Measurements from ENCODE around the gene SCNN1B.
"Not testable (repeated sequence)": the region's sequence is repeated elsewhere in the genome, so short reads cannot be mapped to it uniquely, and the experiment has no call there.

Gene SCNN1B

GRCh38 chr16:23357761-23358290 is 55.7 kb downstream of the SCNN1B start:
- DNase-seq: no peak

- no peak for DNase-seq
Observed at GRCh38 chr16:23359092-23359760, 57.1 kb downstream of the SCNN1B start.

GRCh38 chr16:23362460-23363317 is 60.6 kb downstream of the SCNN1B start:
- no peak for DNase-seq

DNA sequence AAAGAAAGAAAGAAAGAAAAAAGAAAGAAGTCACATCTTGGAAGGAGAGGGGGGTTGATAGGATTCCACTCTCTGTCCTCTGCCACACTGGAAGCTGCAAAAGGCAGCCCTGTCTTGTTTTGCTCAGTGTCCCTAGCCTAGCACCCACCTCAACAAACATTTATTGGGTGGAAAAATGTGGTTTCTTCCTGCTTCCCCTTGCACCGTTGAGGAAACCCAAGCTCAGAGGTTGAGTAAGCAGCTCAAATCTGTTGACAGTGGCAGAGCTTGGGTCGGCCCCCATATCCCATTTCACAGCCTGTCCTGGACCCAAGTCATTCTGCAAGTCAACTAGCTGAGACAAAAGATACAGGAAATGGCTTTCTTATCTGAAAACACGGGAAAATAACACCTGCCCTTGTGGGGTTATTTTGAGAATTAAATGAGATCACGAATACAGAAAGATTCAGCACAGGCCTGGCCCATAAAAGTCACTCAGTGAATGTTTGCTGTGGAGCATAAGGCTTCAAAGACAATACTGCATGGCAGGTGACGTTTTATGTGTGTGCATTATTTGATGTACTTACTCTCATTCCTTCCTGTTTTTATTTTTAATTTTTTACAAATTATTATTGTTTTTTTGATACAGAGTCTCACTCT is 63.6 kb downstream of the SCNN1B start:
- DNase-seq: no peak

- DNase-seq: not testable (repeated sequence)
Observed at GRCh38 chr16:23366341-23366740, 64.2 kb downstream of the SCNN1B start.

- no peak for DNase-seq
Observed at GRCh38 chr16:23367564-23367963, 65.5 kb downstream of the SCNN1B start.

GRCh38 chr16:23367988-23368387 is 65.9 kb downstream of the SCNN1B start:
- DNase-seq: no peak

DNA sequence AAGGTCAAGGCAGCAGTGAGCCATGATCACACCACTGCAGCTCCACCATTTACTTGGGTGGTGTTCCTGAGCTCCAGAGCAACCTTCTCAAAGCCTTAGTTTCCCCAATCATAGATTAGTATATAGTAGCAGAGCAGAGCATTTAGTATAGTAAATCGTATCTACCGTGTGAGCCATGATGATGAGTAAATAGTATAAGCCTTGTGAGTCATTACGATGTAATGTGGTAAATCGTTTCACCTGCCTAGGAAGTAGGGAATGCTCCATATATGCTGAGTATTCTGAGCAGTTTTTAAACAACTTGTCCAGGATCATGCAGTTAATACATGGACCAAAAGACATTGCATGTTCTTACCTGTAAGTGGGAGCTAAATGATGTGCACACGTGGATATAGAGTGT is 66.4 kb downstream of the SCNN1B start:
- DNase-seq: no peak

DNA sequence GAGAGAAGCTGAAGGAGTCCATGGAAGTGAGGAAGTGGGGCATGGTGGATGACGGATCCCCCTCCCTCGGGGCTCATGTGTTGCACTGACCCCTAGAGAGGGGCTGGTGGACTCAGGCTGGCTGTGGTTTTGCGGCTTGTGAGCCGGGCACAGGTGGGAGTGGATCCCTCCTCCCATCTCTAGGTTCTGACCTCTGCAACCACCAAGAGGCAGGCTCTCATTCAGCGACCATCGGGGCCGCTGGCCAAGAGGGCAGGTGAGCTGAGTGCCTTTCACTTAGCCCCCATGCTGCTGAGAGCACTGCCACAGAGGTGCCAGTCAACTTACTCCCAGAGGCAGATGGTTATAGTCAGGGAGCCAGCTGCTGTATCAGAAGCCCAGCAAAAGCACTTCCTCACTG is 67.3 kb downstream of the SCNN1B start:
- no peak for DNase-seq

GRCh38 chr16:23371368-23371767 is 69.3 kb downstream of the SCNN1B start:
- no peak for DNase-seq

GRCh38 chr16:23373436-23374219 is 71.5 kb downstream of the SCNN1B start:
- no peak for DNase-seq

DNA sequence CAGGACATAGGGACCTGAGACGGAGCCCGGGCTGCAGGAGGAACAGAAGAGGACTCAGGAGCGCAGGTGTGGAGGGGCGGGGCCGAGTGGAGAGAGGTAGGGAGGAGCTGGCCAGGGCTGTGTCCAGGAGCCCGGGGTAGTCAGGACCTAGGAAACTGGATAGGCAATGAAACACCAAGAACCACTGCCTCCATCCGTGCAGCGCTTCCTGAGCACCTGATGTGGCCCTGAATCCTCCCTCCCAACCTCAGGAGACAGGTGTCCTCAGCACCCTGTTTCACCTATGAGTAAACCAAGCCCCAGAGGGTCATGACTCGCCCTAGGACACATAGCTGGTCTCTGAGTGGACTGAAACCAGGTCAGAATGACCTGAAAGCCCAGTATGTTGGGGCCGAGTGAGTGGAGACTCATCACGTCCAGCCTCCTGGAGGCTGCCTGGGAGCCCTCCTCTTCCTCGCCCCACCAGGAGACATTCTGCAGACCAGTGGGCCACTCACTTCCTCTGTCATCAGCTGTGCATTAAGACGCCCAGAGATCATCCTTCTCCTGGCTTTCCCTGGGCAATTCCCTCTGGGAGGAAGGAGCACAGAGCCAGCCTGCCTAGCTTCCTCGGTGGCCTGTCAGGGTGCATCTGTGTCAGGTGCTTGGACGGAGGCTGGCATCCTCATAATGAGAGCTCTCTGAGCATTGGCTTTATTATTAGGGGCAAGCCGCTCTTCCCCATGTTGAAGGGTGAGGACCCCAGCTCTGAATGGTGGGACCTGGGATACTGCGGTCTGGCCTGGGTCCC is 72.8 kb downstream of the SCNN1B start:
- DNase-seq: no peak

GRCh38 chr16:23375643-23376042 is 73.5 kb downstream of the SCNN1B start:
- DNase-seq: no peak

DNA sequence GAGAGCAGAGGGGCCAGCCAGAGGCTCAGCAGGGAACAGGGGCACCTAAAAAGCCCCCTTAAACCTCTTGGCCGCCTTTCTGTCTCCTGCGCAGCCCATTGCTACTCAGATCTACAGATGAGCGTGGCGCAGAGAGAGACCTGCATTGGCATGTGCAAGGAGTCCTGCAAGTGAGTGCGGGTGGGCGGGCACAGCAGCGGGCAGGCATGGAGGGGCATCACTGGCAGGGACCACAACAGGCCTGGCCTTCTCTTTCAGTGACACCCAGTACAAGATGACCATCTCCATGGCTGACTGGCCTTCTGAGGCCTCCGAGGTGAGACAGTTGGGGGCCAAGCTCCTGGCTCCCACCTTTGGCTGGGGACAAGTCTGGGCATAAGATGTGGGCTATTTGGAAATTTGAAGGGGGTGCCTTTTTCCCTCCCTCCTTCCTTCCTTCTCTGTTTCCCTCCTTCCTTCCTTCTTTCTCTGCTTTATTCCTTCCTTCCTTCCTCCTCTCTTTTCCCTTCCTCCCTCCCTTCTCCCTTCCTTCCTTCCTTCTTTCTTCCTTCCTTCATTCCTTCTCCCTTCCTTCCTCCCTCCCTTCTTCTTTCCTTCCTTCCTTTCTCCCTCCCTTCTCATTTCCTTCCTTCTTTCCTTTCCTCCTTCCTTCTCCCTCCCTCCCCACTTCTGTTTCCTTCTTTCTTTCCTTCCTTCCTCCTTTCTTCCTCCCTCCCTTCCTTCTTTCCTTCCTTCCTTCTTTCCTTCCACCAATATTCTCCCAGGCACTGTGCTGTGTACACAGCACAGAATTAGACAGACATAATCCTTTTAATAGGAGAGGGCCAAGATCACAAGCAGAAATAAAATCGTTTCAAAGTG is 75.2 kb downstream of the SCNN1B start:
- DNase-seq: no peak

DNA sequence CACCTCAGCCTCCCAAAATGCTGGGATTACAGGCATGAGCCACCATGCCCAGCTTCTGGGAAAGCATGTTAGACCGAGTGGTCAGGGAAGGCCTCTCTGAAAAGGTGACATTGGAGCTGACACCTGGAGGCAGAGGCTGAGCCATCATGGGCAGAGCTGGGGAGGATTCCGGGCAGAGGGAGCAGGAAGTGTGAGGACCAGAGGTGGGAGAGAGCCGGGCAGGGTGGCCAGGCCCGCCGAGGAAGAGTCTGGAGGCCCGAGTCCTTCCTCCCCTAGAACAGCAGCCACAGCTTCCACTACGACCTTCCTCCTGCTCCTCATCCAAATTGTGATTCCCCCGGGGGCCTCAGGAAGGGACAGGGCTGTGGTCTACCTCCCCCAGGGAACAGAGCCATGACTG is 76.2 kb downstream of the SCNN1B start:
- no peak for DNase-seq

GRCh38 chr16:23378921-23379320 is 76.8 kb downstream of the SCNN1B start:
- DNase-seq: no peak

DNA sequence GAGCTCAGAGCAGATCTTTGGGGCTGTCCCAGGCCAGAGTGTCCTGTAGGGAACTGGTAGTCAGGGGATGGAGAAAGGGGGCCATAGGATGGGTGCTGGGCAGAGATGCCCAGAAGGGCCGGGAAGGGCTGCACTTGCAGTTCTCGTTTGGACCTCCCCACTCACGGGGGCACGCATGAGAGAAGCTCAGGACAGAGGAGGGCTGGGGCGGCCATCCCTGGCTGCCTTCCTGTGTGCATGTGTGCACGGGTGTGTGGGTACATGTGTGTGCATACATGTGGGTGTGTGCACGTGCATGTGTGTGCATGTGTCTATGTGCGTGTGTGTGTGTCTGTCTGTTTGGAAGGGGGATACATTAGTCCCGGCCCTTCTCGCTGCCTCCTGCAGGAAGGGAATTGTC is 77.6 kb downstream of the SCNN1B start:
- no peak for DNase-seq

DNA sequence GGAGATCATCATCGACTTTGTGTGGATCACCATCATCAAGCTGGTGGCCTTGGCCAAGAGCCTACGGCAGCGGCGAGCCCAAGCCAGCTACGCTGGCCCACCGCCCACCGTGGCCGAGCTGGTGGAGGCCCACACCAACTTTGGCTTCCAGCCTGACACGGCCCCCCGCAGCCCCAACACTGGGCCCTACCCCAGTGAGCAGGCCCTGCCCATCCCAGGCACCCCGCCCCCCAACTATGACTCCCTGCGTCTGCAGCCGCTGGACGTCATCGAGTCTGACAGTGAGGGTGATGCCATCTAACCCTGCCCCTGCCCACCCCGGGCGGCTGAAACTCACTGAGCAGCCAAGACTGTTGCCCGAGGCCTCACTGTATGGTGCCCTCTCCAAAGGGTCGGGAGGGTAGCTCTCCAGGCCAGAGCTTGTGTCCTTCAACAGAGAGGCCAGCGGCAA is 78.4 kb downstream of the SCNN1B start:
- no peak for DNase-seq

- not testable (repeated sequence) for DNase-seq
Observed at GRCh38 chr16:23381702-23382101, 79.6 kb downstream of the SCNN1B start.

- no peak for DNase-seq
Observed at GRCh38 chr16:23382279-23382678, 80.2 kb downstream of the SCNN1B start.

DNA sequence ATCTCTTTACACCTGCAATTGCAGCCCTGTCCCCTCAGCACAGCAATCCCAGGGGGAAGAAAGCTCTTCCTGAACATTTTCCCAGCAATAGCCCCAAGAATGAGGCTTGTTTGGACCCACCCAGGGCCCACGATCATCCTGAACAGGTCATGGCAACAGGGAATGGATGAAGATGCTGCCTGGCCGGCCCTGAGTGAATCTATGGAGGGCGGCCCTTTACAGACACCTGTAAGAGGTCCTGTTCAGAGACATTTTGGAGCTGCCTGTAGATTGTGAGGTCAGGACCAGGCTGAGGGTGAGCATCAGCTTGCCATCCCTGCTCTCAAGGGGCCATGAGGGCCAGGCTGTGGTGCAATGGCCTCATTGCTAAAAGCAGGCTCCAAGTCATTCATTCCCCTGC is 81.8 kb downstream of the SCNN1B start:
- no peak for DNase-seq

All from stimulated activated CD4-positive, alpha-beta T cell treated with anti-CD3 and anti-CD28 coated beads, Interleukin-2, amount 100 ng/mL, for 48 hours (primary cell).